Measurements from ENCODE around the gene PALMD.

GRCh38 chr1:99657213-99658030 lies 11.5 kb downstream of the PALMD start:
- TF ChIP-seq POLR2A (IDR thresholded peaks at IDR 0.05; ENCODE audit: low read length) = no peak
- no peak for TF ChIP-seq CTCF (IDR thresholded peaks at IDR 0.05)
- no peak for TF ChIP-seq MYC (IDR thresholded peaks at IDR 0.05; ENCODE audit: borderline replicate concordance, low read length)
- TF ChIP-seq ELK1 (IDR thresholded peaks at IDR 0.05; ENCODE audit: low read depth, low read length) = no peak
- TF ChIP-seq RARB (CRISPR knock-in tag; IDR thresholded peaks at IDR 0.05) = no peak
- no peak for TF ChIP-seq CEBPB (IDR thresholded peaks at IDR 0.05)
- no peak for TF ChIP-seq NR3C1 (IDR thresholded peaks at IDR 0.05)

Measured in A549 (cell line).